Activated T-cell treated with anti-CD3 and anti-CD28 coated beads for 24 hours (primary cell): ENCODE results near the gene CNEP1R1.

ENCODE experiments used
- DNase-seq: peaks from one replicate; pipeline ENCODE4 v3.0.0-alpha.2; 2020; ENCODE audit warnings: low read depth

The CNEP1R1 gene

DNA sequence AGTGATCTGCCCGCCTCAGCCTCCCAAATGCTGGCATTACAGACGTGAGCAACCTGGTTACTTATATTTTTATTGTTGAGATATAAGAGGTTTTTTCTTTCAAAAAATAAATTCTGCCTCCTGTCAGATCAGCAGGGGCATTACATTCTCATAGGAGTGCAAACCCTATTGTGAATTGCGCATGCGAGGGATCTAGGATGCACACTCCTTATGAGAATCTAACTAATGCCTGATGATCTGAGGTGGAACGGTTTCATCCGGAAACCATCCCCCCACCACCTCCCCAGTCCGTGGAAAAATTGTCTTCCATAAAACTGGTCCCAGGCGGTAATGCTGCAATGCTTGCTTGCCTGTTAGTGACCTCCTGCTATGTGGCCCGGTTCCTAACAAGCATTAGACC is 7.5 kb upstream of the CNEP1R1 start:
- no peak for DNase-seq

DNA sequence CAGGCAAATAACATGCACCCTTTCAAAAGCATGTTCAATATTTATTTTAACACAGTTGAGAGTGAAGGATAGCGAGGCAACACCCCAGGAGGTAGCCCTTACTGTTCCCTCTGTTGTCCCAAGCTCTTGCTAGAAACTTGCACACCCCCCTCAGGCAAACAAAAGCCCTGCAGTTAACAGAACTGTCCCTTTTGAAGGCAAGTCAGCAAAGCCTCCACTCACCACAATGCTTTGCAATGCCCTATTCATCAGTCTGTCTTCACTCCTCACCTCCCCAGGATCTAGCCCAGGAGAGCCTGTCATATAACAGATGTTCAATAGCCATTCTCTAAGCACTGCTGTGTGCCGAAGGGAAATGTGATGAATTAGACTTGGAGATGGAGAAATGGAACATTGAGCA is 3.5 kb upstream of the CNEP1R1 start:
- no peak for DNase-seq

DNA sequence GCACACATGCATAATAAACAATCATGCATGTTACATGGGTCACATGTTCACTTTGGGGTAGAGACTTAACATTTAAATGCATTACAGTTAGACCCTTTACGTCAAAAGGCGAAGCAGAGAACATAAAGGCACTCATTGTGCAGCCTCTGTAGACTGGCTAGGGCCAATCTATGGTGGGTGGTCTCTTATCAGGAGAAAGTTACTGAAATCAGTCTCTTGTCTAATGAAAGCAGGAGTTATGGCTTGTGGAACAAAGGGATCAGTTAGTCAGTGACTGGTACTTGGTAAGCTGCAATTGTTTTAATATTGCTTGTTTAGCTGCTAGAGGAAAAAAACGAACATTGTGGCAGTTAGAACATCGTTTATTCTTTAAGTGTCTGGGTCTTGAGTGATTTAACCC is 1.4 kb upstream of the CNEP1R1 start:
- no peak for DNase-seq

DNA sequence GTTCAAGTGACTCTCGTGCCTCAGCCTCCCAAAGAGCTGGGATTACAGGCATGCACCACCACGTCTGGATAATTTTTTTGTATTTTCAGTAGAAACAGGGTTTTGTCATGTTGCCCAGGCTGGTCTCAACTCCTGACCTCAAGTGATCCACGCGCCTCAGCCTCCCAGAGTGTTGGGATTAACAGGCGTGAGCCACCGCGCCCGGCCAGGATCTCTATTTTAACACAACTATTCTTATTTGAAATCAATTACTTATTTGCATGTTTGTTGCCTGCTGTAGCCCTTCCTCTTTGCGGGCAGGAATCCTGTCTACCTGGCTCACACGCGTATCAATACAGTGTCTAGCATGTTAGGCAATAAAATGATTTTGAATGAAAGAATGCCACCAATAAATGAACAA is 818 bp upstream of the CNEP1R1 start:
- no peak for DNase-seq

DNA sequence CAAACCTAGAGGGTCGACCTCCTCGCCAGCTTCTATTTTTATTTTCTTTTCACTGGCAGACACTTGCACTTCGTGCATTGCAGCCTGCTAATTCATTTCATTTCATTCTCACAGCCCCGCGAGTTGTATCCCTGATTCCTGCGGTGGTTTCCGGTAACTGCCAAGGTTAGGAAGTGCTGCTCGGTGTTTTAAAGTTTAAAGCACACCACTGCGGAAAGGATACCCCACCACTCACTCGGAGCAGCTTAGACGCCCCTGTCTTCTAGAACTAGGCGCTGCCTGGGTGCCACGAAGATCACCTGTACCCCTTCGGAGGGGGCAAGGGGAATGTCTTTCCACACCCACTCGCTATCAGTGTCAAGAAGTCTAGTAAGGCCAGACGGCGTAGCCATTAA is 509 bp downstream of the CNEP1R1 start:
- DNase-seq: peak; percentile 3

DNA sequence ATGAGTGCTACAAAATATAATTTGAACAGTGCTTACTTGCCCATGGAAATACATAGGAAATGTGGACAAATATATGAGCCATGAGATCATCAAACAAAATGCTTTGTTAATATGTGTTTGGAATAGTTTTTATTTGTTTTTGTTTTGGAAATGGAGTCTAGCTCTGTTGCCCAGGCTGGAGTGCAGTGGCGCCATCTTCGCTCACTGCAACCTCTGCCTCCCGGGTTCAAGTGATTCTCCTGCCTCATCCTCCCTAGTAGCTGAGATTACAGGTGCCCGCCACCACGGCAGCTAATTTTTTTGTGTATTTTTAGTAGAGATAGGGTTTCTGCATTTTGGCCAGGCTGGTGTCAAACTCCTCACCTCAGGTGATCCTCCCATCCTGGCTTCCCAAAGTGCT is 2.8 kb downstream of the CNEP1R1 start:
- no peak for DNase-seq

DNA sequence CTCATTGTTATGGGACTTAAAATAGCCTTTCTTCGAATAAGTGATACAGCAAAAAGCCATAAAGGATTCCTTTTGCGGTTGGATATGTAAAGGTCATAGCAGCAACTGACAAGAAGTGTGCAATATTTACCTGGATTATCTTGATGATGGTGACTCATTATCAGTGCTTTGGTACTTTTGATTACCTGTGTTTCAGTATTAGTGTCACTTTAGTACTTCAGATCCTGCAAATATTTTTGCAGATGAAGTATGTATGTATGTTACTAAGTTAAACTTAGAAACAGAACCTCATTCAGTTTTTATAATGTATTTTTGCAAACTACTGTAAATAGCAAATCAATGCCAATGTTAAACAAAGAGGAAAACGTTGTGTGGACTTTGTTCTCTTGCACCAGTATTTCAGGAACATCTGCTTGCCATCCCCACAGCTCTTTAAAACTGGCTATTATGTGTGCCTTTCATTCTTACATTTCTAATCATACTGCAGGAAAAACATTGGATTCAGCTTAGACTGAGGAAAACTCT is 10.5 kb downstream of the CNEP1R1 start:
- no peak for DNase-seq

DNA sequence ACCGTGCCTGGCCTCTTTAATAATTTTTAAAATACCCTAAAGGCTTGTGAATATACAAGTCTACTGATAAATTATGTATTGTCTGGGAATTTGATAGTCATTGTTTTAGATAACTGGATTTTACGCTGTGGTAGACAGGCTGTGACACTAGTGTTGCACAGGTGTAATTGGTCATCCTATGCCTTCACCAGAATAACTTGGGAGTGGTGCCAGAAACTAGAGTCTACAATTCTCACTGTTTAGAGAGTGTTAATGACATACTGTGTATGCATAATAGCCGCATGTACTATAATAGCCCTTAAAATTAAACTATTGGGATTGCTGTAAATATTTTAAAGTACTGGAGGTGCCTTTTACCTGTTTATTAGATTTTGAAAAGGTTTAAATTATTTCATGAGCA is 11.4 kb downstream of the CNEP1R1 start:
- no peak for DNase-seq

DNA sequence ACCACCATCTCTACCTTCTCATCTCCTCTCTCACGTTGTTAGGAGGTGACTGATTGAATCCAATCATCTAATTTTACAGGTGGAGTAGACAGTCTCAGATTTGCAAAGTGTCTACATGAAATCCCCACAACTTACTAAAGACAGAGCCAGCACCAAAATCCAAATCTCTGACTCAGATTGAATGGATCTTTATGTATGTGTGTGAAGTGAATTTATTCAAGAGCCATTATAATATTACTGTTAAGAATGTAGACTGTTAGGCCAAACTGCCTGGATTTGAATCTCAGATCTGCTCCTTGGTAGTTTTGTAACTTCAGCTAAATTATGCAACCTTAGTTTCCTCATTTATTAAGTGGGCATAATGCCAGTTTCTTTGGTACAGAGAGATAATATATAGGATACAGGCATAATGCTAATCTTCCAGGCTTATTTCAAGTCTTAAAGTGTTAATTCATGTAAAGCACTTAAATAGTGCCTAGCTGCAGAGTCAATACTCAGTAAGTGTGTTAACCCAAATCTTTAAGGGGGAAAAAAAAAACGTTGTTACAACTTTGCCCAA is 12.7 kb downstream of the CNEP1R1 start:
- no peak for DNase-seq

DNA sequence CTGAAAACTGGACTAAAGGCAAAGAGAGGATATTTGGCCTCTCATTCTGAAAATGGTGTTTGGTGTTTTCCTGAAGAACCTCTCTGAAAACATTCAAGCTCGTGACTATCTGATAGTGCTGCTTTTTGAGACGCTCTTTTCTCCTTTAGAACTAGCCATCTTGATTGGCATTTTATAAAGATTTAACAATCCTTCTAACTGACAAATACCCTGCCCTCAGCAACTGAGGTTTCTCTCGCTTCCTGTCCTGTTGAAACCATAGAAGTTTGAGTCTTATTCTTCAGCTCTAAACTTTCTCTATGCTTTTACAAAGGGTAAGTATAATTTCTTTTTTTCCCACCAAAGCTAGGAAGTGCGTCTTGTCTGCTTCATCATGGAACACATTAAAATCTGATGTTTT is 13.3 kb downstream of the CNEP1R1 start:
- no peak for DNase-seq

DNA sequence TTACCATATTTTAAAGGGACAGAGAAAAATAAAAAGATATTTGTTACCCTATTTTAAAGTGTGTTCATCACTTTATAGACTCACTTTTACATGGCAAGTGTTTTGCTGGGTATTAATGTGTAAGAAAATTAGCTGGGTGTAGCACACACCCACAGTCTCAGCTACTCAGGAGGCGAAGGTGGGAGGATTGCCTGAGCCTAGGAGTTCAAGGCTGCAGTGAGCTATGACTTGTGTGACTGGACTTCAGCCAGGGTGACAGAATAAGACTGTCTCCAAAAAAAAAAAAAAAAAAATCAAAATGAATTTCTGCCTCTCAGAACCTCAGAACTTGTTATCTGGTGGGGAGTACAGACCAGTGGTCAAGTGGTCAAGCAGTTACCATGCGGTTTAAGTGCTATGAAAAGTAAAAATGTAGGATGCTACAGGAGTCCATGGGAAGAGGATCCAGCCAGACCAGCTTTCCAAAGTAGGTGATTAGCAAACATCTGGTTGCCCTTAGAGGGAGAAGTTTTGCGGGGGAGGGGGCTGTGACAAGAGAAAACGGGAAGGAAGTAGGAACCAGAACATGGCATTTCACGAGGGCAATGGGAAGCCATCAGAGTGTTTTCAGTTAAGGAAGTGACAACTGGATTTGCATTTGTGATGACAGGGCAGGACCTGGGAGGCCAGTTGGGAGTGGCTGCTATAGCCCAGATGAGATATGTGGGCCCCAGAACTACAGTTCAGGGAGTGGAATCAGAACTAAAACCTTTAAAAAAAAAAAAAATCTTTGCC is 13.9 kb downstream of the CNEP1R1 start:
- DNase-seq: no peak

DNA sequence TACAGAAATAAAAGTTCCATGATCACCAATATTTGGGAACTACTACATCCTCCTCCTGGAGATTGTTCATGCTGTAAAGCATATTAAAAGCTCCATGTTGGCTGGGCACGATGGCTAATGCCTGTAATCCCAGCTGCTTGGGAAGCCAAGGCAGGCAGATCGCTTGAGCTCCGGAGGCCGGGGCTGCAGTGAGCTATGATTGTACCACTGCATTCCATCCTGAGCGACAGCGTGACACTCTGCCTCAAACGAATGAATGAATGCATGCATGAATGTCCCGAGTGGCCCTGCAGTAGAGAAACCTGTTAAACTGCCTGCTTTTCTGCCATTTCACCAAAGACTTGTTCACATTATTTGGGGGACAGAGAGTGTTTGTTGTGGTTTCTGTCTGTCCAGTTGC is 15.0 kb downstream of the CNEP1R1 start:
- no peak for DNase-seq

DNA sequence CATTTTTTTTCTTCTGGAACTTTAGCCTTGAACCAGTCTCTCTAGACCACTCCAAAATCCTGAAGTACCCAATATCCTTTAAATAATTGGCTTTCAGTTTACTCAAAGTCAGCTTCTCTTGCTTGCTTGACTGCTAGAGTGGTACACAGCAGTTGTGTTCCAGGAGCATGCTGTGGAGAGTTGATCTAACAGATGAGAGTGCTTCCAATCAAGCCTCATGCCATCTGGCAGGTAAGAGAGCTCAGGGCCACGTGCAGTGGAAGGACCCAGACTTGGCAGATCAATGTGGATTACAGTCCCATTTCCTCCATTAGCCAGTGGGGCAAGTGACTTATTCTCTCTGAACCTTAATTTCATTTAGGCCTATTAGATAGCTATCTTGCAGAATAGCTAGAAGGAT is 15.7 kb downstream of the CNEP1R1 start:
- DNase-seq: no peak

DNA sequence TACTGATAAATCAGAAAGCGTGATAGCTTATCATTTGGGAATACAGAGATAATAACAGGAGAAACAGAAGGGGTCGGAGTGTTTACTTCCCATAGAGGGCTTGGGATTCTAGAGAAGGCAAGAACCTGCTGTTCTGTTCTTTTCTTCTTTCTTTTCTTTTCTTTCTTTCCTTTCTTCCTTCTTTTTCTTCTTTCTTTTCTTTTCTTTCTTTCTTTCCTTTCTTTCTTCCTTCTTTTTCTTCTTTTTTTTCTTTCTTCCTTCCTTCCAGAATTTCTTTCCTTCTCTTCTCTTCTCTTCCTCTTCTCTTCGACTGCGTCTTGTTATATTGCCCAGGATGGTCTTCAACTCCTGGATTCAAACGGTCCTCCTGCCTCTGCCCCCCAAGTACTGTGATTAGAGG is 18.3 kb downstream of the CNEP1R1 start:
- DNase-seq: no peak

DNA sequence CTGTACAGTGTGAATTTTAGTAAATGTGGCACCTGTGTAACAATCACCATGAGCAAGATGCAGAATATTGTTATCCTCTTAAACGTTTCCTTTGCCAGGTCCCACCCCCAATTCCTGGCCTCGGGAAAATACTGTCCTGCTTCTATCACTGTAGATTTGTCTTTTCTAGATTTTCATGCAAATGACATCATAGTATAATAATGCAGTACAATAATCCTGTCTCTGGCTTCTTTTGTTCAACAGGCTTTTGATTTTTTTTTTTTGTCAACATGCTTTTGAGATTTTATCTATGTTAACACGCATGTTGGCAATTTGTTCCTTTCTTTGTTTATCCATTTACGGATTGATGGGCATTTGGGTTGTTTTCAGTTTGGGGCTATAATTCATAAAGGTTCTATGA is 20.4 kb downstream of the CNEP1R1 start:
- no peak for DNase-seq

DNA sequence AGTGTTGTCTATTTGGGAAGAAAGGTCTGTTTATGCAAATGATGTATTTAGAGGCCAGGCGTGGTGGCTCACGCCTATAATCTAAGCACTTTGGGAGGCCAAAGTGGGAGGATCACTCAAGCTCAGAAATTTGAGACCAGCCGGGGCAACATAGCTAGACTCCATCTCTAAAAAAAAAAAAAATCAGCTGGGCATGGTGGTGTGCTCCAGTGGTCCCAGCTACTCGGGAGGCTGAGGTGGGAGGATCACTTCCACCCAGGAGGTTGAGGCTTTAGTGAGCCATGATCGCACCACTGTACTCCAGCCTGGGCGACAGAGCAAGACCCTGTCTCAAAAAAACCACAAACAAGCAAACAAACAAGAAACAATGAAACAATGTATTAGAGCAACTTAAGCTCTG is 21.8 kb downstream of the CNEP1R1 start:
- DNase-seq: no peak

DNA sequence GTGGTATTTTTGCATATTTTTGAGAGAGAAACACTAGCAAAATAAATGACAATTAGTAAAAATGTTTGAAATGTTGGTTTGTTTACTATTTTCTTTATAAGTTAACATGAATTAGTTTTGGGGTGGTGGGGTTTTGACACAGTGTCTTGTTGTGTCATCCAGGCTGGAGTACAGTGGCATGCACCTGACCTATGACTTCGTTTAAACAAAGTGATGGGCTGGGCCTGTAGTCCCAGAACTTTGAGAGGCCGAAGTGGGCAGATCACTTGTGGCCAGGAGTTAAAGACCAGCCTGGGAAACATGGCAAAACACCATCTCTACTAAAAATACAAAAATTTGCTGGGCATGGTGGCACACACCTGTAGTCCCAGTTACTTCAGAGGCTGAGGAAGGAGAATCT is 22.8 kb downstream of the CNEP1R1 start:
- DNase-seq: no peak

DNA sequence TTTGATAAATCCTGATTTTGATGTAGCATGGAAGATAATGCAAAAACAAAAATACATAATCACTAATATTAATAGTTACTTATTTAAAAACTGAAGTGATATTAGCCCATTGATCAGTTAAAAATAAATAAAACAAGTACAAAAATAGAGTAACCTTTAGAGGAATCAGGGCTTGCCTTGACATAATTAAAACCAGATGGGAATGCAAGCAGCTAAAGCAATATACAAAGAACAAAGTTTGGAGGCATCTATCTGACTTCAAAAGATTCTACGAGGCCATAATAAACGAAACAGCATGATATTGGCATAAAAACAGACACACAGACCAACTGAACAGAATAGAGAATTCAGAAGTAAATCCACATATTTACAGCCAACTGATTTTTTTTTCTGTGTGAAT is 25.8 kb downstream of the CNEP1R1 start:
- no peak for DNase-seq

DNA sequence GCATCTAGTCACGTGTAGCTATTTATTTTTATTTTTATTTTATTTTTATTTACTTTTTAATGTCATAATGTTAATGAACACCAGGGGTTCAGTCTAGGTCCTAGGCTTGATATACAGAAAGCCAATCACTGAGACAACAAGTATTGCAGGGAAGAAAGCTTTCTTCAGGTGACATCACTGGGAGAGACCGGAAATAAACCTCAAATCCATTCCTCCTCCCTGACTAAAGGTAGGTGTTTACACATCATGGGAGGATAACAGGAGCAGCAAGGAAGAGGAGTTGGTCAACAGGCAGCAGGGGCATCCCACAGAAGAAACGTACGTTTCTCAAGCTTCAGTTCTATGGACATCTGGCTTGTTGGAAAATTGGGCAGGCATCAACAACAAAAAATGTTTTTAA is 31.2 kb downstream of the CNEP1R1 start:
- no peak for DNase-seq

DNA sequence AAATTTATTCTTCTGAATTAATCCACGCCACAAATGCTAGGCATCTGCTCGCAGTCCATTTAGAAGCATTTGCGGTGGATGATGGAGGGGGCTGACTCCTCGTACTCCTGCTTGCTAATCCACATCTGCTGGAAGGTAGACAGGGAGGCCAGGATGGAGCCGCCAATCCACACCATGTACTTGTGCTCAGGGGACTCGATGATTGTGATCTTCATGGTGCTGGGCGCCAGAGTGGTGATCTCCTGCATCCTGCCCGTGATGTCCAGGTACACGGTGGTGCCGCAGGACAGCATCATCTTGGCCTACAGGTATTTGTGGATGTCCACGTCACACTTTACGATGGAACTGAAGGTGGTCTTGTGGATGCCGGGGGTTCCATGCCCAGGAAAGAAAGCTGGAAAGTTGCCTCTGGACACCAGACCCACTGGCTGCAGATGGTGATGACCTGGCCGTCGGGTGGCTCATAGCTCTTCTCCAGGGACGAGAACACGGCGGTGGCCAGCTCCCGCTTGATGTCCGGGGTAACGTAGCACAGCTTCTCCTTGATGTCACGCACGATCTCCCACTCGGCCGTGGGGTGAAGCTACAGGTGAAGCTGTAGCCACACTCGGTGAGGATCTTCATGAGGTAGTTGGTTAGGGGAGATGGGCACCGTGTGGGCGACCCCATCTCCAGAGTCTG is 33.2 kb downstream of the CNEP1R1 start:
- DNase-seq: no peak

DNA sequence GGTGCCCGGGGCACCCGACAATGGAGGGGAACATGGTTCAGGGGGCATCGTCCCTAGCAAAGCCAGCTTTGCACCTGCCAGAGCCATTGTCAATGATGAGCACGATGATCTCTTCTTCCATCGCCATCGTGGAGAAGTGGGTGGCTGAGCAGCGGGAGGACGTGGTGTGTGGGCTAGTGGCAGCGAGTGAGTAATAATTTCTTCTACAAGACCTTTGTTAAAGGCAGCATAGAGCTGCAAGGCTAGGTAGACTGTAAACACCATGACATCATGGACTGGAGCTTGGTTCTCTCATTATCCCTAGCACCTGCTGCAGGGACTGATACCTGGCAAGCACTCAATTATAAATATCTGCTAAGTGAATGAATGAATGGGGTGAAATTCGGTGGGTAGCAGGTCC is 34.1 kb downstream of the CNEP1R1 start:
- DNase-seq: no peak

DNA sequence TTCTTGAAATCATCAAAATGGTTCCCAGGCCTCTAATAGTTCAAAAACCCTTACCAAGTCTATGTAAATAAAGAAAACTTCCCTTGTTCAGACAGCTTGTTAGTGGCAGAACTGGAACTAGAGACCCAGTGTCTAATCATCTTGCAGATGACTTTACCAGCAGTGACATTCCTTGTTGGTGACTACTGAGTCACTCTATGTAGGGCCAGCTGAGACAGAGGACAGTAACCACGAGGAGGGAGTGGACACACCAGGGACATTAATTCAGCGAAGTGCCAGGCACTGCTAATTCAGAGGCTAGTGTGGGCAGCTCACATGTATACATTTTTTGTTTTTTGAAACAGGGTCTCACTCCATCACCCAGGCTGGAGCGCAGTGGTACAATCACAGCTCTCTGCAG is 34.6 kb downstream of the CNEP1R1 start:
- no peak for DNase-seq

DNA sequence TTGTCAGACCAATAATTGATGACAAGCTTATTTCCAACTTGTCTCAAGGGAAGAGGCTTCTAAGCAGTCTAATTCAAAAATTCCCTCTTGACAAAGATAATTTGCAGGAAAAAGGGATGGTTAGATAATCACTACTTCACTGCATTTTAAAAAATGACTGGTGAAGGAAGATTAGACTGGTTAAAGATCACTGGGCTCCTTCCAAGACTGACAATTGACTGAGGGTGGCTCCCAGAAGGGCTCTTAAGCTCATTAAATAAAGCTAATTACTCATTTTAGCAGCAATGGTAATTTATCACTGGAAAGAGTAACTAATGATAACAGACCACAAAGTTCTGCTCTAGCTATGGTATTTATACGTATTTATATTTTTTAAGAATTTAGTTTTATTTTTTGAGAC is 36.3 kb downstream of the CNEP1R1 start:
- DNase-seq: no peak

DNA sequence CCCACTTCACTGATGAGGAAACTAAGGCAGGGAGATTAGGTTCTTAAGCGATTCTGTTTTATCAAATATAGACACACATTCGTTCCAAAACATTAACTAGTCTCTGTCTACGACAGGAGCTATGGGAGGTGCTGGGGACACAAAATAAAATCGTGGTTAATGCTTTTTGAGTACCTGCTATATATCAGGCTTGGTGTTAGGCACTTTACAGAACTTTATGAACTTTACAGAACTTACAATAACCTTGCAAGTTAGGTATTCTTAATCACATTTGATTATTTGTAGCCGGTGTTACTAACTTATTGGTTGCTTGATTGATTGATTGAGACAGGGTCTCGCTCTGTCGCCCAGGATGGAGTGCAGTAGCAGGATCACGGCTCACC is 40.2 kb downstream of the CNEP1R1 start:
- DNase-seq: no peak
